Measurements from ENCODE around the gene EFL1. TPM values are rescaled to one million over a fixed set of nuclear protein-coding genes. Genes with fewer than 3 reads are reported as not detected.

Gene EFL1
- total RNA-seq, 2 experiments from 2014 or later = 7.1 to 7.8 TPM

GRCh38 chr15:82178061-82178460 lies 84.5 kb downstream of the EFL1 start:
- no peaks in the 10 kb centered on the region for H3K4me1 Mint-ChIP-seq (ENCODE audit: low read depth)
- TF ChIP-seq CTCF (IDR thresholded peaks at IDR 0.05) = no peak
- CTCF ChIA-PET = no interaction called here
- no peaks in the 10 kb centered on the region for H3K9me3 Mint-ChIP-seq
- POLR2A ChIA-PET = no interaction called here
- H3K4me3 Mint-ChIP-seq = no peak overlapping the region
- Histone ChIP-seq H3K27me3 (ENCODE audit: control insufficient read depth in 1 of 2, insufficient read depth in 2 of 2, low read length in 2 of 2) (no peaks in the 10 kb centered on the region), H3K4me1 (ENCODE audit: insufficient read depth, low read length) (no peaks in the 10 kb centered on the region), H3K4me3 (ENCODE audit: low read length) (no peak overlapping the region), H3K9me3 (ENCODE audit: control insufficient read depth in 1 of 2, insufficient read depth in 1 of 2, low read length in 2 of 2) (no peaks in the 10 kb centered on the region), H3K27ac (ENCODE audit: low read depth in 1 of 2, low read length in 2 of 2) (no peak overlapping the region), H3K36me3 (ENCODE audit: insufficient read depth, low read length) (peaks cover 3% of the 10 kb centered on the region)
- no peak overlapping the region for H3K27ac Mint-ChIP-seq
- DNase-seq (no peak), ATAC-seq (ENCODE audit: poor library complexity) (no peak)
- H3K36me3 Mint-ChIP-seq (ENCODE audit: low read depth) = peaks cover 20% of the 10 kb centered on the region
- no peaks in the 10 kb centered on the region for H3K27me3 Mint-ChIP-seq
- intact Hi-C loops (cut with DNase I, micrococcal nuclease) = no loop called here

DNA sequence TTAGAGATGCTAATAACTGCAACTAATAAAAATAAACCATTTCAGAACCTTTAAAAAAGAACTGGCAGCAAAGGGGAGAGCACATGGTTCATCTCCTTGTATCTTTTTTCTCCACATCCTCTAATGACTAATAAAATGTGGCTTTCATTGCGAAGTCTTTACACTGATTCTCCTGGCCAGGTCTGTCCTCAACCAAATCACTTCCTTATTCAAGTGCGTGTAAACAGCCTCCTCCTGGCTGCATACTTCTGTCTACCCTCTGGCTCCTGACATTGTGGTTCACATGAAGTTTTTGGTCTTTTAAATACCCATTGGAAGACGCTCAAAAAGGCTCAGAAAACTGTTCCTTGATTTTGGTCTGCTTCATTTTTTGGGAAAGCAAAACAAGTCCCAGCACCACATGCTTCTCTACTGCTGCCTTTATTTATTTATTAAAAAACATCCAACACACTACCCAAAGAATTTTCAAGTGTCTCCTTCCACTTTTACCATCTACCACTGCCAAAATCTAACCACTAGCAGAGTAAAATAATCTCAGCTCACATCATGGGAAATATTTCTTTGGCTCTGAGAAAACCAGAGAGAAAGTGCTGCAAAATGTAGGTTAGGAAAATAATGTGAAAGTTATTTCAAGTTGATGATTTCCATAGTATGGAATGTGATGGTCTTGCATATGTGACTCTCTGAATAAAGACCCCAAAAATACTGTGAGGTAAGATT lies 85.1 kb downstream of the EFL1 start:
- intact Hi-C loops (cut with DNase I, micrococcal nuclease) = no loop called here
- TF ChIP-seq CTCF (IDR thresholded peaks at IDR 0.05) = no peak
- ChIA-PET CTCF (no interaction called here), POLR2A (no interaction called here)
- H3K4me1 Mint-ChIP-seq (ENCODE audit: low read depth) = no peaks in the 10 kb centered on the region
- no peak overlapping the region for H3K4me3 Mint-ChIP-seq
- no peaks in the 10 kb centered on the region for H3K27me3 Mint-ChIP-seq
- H3K9me3 Mint-ChIP-seq = no peaks in the 10 kb centered on the region
- Histone ChIP-seq H3K27me3 (ENCODE audit: control insufficient read depth in 1 of 2, insufficient read depth in 2 of 2, low read length in 2 of 2) (no peaks in the 10 kb centered on the region), H3K36me3 (ENCODE audit: insufficient read depth, low read length) (no peaks in the 10 kb centered on the region), H3K27ac (ENCODE audit: low read depth in 1 of 2, low read length in 2 of 2) (no peak overlapping the region), H3K9me3 (ENCODE audit: control insufficient read depth in 1 of 2, insufficient read depth in 1 of 2, low read length in 2 of 2) (no peaks in the 10 kb centered on the region), H3K4me1 (ENCODE audit: insufficient read depth, low read length) (no peaks in the 10 kb centered on the region), H3K4me3 (ENCODE audit: low read length) (no peak overlapping the region)
- ATAC-seq (ENCODE audit: poor library complexity) (no peak), DNase-seq (no peak)
- H3K36me3 Mint-ChIP-seq (ENCODE audit: low read depth) = peaks cover 19% of the 10 kb centered on the region
- H3K27ac Mint-ChIP-seq = no peak overlapping the region

- no peak for ATAC-seq (ENCODE audit: poor library complexity)
- H3K4me1 ChIP-seq (ENCODE audit: insufficient read depth, low read length) = no peaks in the 10 kb centered on the region
- H3K27me3 Mint-ChIP-seq = no peaks in the 10 kb centered on the region
- TF ChIP-seq CTCF (IDR thresholded peaks at IDR 0.05) = no peak
- no peaks in the 10 kb centered on the region for H3K27me3 ChIP-seq (ENCODE audit: control insufficient read depth in 1 of 2, insufficient read depth in 2 of 2, low read length in 2 of 2)
- H3K27ac Mint-ChIP-seq = no peak overlapping the region
- no peaks in the 10 kb centered on the region for H3K4me1 Mint-ChIP-seq (ENCODE audit: low read depth)
- H3K27ac ChIP-seq (ENCODE audit: low read depth in 1 of 2, low read length in 2 of 2) = no peak overlapping the region
- ChIA-PET CTCF (no interaction called here), POLR2A (no interaction called here)
- H3K36me3 ChIP-seq (ENCODE audit: insufficient read depth, low read length) = no peaks in the 10 kb centered on the region
- intact Hi-C loops (cut with DNase I, micrococcal nuclease) = no loop called here
- DNase-seq = no peak
- H3K36me3 Mint-ChIP-seq (ENCODE audit: low read depth) = peaks cover 16% of the 10 kb centered on the region
- no peak overlapping the region for H3K4me3 Mint-ChIP-seq
- no peaks in the 10 kb centered on the region for H3K9me3 ChIP-seq (ENCODE audit: control insufficient read depth in 1 of 2, insufficient read depth in 1 of 2, low read length in 2 of 2)
- H3K9me3 Mint-ChIP-seq = no peaks in the 10 kb centered on the region
- no peak overlapping the region for H3K4me3 ChIP-seq (ENCODE audit: low read length)
These were observed 86.0 kb downstream of the EFL1 start for GRCh38 chr15:82176542-82176941.
